Medulla oblongata (tissue), 1 donor: Measurements from ENCODE around the gene ZNF189.
A peak's percentile ranks its signal among the peaks of the same experiment; 100 is the strongest.

Experiments used
- DNase-seq: peaks from one replicate; pipeline ENCODE4 v3.0.0-alpha.2; 2015; ENCODE audit errors: extremely low spot score

The ZNF189 gene

DNA sequence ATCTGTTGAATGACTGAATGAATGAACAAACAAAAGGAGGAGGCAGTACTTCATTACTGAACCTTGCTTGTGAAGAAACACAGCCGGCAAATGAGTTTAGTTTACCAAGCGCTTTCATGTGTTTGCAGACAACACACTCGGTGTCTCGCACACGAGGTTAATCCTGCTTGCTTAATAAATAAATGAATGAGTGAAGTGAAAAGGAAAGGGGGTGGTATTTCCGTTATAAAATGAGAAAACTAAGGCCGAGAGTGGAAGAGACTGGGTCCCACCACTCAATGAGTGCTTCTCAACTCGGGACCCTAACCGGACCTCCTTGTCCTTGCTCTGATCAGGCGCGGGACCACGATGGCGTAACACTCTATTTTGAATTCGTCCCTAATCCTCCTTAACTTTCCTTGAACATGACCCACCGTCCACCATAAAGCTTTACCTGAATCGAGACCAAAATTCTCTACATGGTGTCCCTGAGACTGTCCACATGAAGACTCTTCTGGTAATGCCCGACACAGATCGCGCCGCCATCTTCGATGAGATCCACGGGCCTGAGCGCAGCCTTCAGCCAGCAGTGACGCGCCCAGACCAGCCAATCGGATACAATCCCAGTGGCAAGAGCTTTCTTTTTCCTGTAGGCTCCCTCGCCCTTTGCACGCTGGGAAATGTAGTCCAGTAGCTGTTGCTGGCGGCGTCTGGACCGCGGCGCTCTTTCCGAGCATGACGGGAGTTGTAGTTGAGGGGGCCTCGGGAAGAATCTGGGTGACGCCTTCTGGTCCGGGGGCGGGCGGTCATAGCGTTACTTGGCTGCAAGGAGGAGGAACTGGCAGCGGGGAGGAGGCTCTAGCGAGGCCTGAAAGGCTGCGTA, at the start of gene ZNF189, which contains the start of gene MRPL50:
Gene ZNF189, plus strand, starts transcription at position 784 of the 862 bp plus-strand sequence. CDS start 306 bp downstream, outside the sequence.
Gene MRPL50, minus strand, starts transcription at position 551 of the 862 bp plus-strand sequence. Its CDS starts 26 bp downstream, at position 525.
- DNase-seq, result peak; percentile 100

DNA sequence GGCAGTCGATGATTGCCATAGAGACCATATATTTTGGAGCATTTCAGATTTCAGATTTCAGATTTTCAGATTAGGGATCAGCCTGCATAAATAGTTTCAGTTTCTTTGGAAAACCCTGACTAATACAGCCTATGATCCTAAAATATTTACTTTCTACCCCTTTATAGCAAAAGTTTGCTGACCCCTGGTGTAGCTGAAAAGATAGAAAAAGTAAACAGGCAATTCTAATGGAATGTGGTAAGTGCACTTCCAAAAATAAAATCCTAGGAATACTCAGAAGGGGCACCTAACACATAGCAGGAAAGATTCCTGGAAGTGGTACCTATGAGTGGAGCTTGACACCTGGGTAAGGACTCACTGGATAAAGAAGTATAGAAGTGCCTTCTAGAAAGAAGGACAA, 48.4 kb upstream of the ZNF189 start:
- DNase-seq, result no peak

DNA sequence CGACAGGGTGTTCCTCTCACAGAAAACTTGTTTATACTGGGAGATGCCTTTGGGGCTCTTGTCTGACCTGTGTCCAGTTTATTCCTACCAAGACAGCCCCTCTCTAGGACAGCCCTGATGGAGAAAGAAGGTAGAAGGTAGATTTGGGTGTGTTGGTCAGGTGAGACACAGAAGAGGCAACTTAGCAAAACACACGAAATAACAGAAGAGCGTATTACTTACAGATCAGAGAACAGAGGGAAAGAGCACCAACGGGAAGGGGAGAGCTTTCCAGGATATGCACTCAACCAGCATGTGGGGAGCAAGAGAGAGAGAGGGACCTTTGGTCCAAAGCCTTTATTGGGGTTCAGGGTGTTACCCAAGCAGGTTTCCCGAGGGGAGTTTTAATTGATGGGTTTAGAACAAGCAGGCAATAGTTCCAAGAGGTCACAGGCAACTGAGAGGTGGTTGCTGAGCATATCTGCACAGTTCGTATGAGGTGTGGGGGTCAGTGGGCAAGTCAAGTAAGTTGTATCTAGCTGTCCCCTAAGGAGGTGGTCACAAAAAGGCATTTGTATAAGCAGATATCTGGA, 45.7 kb upstream of the ZNF189 start:
- DNase-seq, result no peak

- DNase-seq, result no peak
These were observed 45.0 kb upstream of the ZNF189 start for GRCh38 chr9:101353683-101354082.

GRCh38 chr9:101354143-101354764, 44.4 kb upstream of the ZNF189 start:
- DNase-seq, result no peak

DNA sequence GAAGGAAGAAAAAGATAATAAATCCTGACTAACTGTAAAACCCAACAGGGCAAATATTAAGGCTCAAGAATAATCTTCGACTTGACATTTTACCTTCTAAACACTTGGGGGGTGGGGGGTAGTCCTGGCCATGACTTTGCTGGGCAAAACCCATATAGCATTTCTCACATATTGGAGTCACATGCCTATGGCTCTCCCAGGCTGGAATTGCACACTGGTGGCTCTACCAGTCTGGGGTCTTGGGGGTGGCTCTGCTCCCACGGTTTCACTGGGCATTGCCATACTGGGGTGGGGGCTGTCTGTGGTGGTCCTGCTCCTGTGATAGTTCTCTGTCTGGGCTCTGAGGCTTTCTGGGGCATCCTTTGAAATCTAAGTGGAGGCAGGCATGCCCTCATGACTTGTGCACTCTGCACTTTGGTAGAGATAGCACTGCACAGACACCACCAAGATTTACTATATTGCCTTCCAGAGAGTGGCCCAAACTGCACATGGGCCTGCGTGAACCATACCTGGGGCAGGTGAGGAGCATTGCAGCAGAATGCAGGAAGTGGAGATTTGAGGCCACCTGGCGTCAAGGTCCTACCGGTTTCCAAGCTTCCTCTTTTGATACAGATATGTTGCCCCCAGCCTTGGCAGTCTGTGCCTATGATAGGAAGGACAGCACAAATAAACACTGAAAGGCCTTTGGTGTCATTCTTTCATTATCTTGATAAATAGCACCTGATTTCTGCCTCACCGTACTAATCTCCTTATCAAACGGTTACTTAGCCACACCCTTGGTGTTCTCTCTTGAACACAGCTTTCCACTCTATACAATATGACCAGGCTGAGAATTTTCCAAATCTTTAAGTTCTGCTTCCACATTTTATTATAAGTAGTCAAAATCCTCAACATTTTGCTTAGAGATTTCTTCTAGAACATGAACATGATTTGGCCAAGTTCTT, 43.6 kb upstream of the ZNF189 start:
- no peak for DNase-seq

DNA sequence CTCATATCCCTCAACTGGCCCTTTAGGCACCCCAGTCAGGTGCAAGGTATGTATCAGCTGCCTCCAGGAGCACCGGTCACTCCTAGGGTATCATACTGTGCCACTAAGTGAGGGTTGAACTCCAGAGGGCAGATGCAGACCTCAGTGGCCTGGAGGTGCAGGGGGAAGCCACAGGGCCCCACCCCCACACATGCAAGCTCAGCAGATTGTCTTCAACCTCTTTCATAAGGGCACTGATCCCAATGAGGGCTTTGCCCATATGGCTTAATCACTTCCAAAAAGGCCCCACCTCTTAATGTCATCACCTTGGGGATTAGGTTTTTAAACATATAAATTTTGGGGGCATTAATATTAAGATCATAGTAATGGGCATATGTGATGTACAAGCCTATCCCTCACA, 42.0 kb upstream of the ZNF189 start:
- no peak for DNase-seq

DNA sequence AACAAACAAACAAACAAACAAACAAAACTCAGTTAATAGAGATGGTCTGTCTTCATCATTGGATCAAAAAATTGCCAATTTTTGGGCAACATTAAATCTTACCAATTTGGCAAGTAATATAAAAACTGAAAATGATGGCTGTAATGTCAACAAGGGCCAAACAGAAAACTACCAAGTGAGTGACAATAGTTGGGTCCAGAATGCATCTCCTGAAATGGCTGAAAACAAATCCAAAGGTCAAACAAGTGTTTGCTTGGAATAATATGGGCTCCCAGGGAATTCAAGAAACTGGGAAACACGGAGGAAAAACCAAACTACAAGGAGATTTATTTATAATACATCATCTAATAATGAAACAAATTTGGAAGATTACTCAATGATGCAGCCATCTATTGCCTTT, 39.0 kb upstream of the ZNF189 start:
- no peak for DNase-seq

DNA sequence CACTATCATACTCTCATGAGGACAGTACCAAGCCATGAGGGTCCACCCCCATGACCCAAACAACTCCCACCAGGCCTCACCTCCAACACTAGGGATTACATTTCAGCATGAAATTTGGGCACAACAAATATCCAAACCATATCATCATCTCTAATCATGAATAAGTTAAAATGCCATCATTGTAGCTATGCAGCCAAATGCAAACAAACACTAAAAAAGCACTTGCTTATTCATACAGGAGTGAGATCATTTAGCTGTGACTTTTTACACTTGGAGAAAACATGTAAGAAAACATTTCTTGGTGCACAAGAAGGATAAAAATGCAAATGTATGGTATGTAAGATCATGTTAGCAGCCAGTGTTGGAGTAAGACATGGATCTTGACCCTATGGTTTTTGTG, 38.0 kb upstream of the ZNF189 start:
- DNase-seq, result no peak

DNA sequence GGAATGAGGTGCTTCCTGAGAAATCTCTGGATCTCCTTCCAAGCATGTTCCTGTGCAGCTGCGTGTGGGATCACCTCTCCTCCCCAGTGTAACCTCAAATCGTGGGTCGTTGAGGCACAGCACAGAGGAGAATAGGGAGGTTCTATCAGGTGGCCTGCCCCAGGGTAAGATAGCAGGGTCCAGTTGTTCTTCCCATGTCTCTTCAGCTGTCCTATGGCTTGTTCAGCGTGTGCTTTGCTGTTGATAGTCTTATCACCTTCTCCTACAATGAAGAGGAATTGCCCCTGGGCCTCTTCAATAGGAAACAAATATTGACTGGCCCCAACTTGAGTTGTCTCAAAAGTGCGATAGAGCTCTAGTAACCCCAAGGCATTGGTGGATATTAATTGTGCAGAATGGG, 36.2 kb upstream of the ZNF189 start:
- no peak for DNase-seq

GRCh38 chr9:101365181-101365580, 33.5 kb upstream of the ZNF189 start:
- no peak for DNase-seq

- no peak for DNase-seq
These were observed 32.5 kb upstream of the ZNF189 start for GRCh38 chr9:101366038-101366756.

- no peak for DNase-seq
These were observed 31.3 kb upstream of the ZNF189 start for GRCh38 chr9:101367323-101367722.

GRCh38 chr9:101369286-101369685, 29.4 kb upstream of the ZNF189 start:
- no peak for DNase-seq

DNA sequence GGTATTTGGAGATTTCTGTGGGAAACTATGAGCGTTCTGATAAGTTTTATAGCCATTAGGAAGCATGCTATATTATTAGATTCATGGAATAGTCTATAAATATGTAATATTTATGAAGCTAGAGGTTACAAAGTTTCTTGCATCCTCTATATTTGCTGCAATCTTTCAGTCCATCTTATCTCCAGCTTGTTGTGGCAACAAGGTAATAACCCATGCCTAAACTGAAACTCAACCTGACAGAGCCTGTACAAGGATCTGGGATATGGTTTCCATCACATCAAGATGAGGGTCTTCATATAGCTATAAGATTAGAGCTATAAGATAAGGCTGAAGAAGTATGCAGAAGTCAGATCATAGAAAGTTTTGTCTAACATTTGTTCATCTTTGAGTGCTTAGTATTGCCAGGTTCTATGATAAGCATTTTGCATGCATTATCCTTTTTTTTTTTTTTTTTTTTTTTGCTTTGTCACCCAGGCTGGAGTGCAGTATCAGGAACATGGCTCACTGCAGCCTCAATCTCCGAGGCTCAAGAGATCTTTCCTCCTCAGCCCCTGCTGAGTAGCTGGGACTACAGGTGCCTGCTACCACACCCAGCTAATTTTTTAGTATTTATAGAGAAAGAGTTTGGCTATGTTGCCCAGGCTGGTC, 28.6 kb upstream of the ZNF189 start:
- DNase-seq, result no peak

DNA sequence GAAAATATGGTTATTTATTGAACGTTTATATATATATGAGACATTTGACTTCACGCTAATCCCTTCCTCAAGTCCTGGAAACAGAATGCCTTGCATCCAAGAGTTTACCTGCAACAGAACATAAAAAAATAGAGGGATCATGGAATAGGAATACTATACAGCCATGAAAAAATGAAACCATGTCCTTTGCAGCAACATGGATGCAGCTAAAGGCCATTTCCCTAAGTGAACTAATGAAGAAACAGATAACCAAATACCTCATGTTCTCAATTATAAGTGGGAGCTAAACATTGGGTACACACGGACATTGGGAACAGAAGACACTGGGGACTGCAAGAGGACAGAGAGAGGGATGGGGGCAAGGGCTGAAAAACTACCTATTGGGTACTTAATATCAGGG, 26.8 kb upstream of the ZNF189 start:
- no peak for DNase-seq

DNA sequence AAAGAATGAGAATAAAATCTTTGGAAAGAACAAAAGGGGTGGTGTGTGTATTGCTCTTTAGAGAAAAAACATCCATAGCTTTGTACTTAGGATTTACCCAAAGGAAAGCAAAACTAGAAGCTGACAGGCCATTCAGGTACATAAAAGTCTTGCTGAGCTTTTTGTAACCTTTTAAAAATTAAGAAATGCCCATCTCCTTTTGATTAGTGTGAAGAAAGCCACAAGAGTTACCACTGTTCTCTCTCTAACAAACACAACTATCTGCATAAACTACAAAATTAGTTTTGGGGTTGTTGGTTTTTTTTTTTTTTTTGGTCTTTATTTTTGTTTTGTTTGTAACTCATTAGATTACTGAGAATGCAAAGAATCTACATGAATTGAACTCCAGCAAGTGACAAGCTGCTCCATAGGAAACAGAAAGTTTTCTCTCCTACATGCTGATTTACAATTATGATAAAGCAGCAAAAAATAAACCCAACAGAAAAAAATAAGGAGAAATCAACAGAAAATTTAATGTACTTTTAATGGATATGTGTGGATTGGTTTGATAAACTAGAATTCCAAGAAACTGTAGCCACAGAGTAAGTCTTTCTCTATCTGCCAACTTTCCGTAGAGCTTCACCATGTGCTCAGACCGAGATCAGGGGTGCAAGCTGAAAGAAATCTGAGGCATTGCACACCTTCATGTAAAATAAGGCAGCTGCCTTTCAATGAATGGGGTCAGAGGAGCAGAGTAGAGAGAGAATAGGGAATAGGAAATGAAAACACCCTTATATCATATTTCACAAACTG, 26.1 kb upstream of the ZNF189 start:
- DNase-seq, result no peak

DNA sequence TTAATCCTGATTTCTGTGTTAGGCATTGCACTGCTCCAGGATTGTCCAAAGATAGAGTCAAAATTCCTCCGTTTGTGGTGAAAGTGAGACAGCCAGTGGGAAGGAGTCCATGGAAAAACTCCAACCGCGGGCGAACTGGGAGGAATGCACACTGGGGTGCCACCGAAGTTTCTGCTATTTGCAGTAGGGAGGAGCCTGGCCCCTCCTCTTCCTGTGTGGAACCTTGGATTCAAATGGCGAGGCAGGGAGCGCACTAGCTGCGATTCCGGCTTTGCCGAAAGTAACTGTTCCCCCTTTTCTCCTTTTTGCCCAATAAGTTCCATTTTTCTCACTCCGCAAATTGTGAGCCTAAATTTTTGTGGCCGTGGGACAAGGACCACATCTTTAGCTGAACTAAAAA, 23.1 kb upstream of the ZNF189 start:
- DNase-seq, result no peak

DNA sequence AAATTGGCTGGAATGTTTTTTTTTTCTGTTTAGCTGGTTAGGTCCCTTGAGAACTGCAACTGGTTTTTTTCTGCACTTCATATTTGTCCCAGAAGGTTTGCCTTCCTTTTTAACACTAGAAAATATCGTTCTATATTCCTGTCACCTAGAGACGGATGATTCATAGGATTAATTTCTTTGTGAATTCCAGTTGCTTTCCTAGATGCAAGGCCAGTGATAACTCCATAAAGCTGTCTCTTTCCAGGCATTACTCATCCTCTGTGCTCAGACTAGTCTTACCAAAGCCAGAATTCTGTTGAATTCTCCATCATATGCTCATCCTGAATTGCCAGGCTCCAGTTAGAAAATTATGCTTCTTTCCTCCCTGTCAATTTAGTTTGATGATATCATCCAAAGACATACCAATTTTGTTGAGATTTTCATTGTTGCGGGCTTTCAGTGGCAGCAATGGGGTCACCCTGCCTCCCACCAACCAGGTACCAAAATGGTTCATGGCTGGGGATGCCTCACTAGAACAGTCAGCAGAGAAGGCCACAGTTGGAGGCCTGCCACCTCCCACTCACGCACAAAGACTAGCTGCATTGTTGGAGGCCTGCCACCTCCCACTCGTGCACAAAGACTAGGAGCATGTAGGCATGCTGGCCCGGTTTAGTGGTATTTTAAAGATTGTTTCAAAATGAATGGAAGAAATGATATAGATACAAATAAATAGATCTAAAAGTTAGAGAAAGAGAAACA, 22.4 kb upstream of the ZNF189 start:
- DNase-seq, result no peak
